ENCODE data around the gene GLO1. TPM values are rescaled to one million over a fixed set of nuclear protein-coding genes. Genes with fewer than 3 reads are reported as not detected.

Gene GLO1
- total and polyA plus RNA-seq, 10 donors: 39.9 to 113 (median 79.4) TPM

- peak overlapping the region in 2 of 8 donors; percentile 65 to 73 for H3K27ac ChIP-seq
- peaks cover 5 to 54% (median 17%) of the 10 kb centered on the region in 6 donors for H3K4me1 ChIP-seq
- H3K4me3 ChIP-seq: peak overlapping the region in 1 of 8 donors; percentile 15
- WGBS, 5 donors: 69 to 94% (median 80%) methylated on average over 2 of the region's 2 CpGs
- H3K27me3 ChIP-seq (replicated peaks in 1 of 7): no peaks in the 10 kb centered on the region
- H3K9me3 ChIP-seq: no peaks in the 10 kb centered on the region
- H3K36me3 ChIP-seq: peaks cover 3 to 54% (median 20%) of the 10 kb centered on the region in 6 donors
- DNase-seq: no peak
- intact Hi-C loops (cut with DNase I; ENCODE audit: low total_unique reads): no loop called here
- TF ChIP-seq CTCF (IDR thresholded peaks at IDR 0.05 in 8 of 11, conservative IDR thresholded peaks at IDR 0.05 in 3 of 11) (no peak), POLR2A (IDR thresholded peaks at IDR 0.05) (no peak), POLR2AphosphoS5 (IDR thresholded peaks at IDR 0.05) (no peak)
Observed at GRCh38 chr6:38687043-38687353, 15.9 kb downstream of the GLO1 start.

- WGBS, 5 donors: 93 to 97% (median 95%) methylated on average over 4 of the region's 4 CpGs
- Histone ChIP-seq H3K9me3 (no peaks in the 10 kb centered on the region), H3K36me3 (peaks cover 3 to 59% (median 23%) of the 10 kb centered on the region in 6 donors), H3K4me3 (no peak overlapping the region), H3K27ac (peak overlapping the region in 1 of 8 donors; percentile 65), H3K4me1 (peaks cover 5 to 54% (median 17%) of the 10 kb centered on the region in 6 donors), H3K27me3 (replicated peaks in 1 of 7) (no peaks in the 10 kb centered on the region)
- no peak for TF ChIP-seq POLR2AphosphoS5 (IDR thresholded peaks at IDR 0.05)
- TF ChIP-seq CTCF (IDR thresholded peaks at IDR 0.05 in 8 of 11, conservative IDR thresholded peaks at IDR 0.05 in 3 of 11): no peak
- no peak for TF ChIP-seq POLR2A (IDR thresholded peaks at IDR 0.05)
- intact Hi-C loops (cut with DNase I; ENCODE audit: low total_unique reads): no loop called here
- no peak for DNase-seq
Observed at GRCh38 chr6:38686270-38687042, 16.5 kb downstream of the GLO1 start.

GRCh38 chr6:38684904-38685303, 18.0 kb downstream of the GLO1 start:
- DNase-seq: no peak
- Histone ChIP-seq H3K27me3 (replicated peaks in 1 of 7) (no peaks in the 10 kb centered on the region), H3K36me3 (peaks cover 3 to 75% (median 29%) of the 10 kb centered on the region in 6 donors), H3K4me3 (no peak overlapping the region), H3K4me1 (peaks cover 5 to 50% (median 17%) of the 10 kb centered on the region in 6 donors), H3K9me3 (no peaks in the 10 kb centered on the region), H3K27ac (peak overlapping the region in 1 of 8 donors; percentile 20)
- no peak for TF ChIP-seq POLR2AphosphoS5 (IDR thresholded peaks at IDR 0.05)
- TF ChIP-seq CTCF (IDR thresholded peaks at IDR 0.05 in 8 of 11, conservative IDR thresholded peaks at IDR 0.05 in 3 of 11): no peak
- TF ChIP-seq POLR2A (IDR thresholded peaks at IDR 0.05): no peak
- intact Hi-C loops (cut with DNase I; ENCODE audit: low total_unique reads): no loop called here
- WGBS, 5 donors: 94 to 96% (median 94%) methylated on average over 3 of the region's 3 CpGs

- WGBS, 5 donors: 90 to 100% (median 96%) methylated on average over 1 of the region's 1 CpG
- intact Hi-C loops (cut with DNase I; ENCODE audit: low total_unique reads): no loop called here
- H3K27ac ChIP-seq: no peak overlapping the region
- TF ChIP-seq POLR2A (IDR thresholded peaks at IDR 0.05) (no peak), POLR2AphosphoS5 (IDR thresholded peaks at IDR 0.05) (no peak), CTCF (IDR thresholded peaks at IDR 0.05 in 8 of 11, conservative IDR thresholded peaks at IDR 0.05 in 3 of 11) (no peak)
- no peaks in the 10 kb centered on the region for H3K9me3 ChIP-seq
- peaks cover 5 to 45% (median 15%) of the 10 kb centered on the region in 6 donors for H3K4me1 ChIP-seq
- no peaks in the 10 kb centered on the region for H3K27me3 ChIP-seq (replicated peaks in 1 of 7)
- peaks cover 3 to 81% (median 31%) of the 10 kb centered on the region in 6 donors for H3K36me3 ChIP-seq
- H3K4me3 ChIP-seq: no peak overlapping the region
- no peak for DNase-seq
Observed at GRCh38 chr6:38684237-38684636, 18.7 kb downstream of the GLO1 start.

All from spleen (tissue), 11 donors.